ENCODE measurements around the gene TRIM15. TPM values are rescaled to one million over a fixed set of nuclear protein-coding genes. Genes with fewer than 3 reads are reported as not detected.

TRIM15 gene
- total and polyA plus RNA-seq, 10 of the 15 experiments (the other 5 are each of a cell fraction or from before 2014, with no cell fraction given), result 0.29 TPM; not detected in 9

DNA sequence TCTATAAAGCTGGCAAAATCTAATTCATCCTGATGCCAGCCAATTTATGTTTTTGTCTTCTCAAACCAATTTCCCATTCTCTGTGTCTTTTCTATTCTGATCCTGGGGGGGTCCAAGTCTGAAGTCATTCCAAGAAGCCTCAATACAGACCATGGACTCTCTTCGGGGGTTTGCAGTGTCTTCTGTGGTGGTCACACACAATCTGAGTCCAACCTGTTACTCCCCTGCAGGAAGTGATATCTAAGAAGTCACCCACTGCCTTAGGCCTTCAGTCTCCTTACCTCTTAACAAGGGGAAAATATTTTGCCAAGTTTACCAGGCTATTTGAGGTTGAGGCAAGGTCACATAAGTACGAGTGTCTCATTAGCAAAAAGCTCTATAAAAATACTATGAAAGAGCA lies 48.0 kb downstream of the TRIM15 start:
- BruUV-seq (replicated peaks), result no TSS peak
- in situ Hi-C loops (cut with MboI), result no loop called here
- ChIA-PET RAD21 (ENCODE audit: unreplicated experiment) (no interaction called here), CTCF (interaction anchor here (1.0 kb wide), 1 partner anchor 10 kb away, joined by 3 read pairs; no protein-coding TSS in a partner anchor), POLR2A (interaction anchor here (0.5 to 1.7 kb wide), 3 partner anchors 437 to 1524 kb away, joined by 3 to 4 read pairs (median 3); no protein-coding TSS in a partner anchor), SMC1A (ENCODE audit: uncharacterized antibody, unreplicated experiment) (interaction anchor here (1.0 to 3.1 kb wide), 2 partner anchors 16 to 108 kb away, joined by 3 to 9 read pairs; no protein-coding TSS in a partner anchor)
- H3K27me3 ChIP-seq (replicated peaks in 1 of 2; ENCODE audit: control insufficient read depth in 2 of 2, insufficient read depth in 2 of 2, low read length in 1 of 2), result no peaks in the 10 kb centered on the region
- intact Hi-C loops (cut with micrococcal nuclease; ENCODE audit: unreplicated experiment), result loop anchor here (5.0 kb wide), 1 partner anchor 136 kb away; the partner anchor contains the start of gene RPP21
- WGBS (ENCODE audit: insufficient coverage, insufficient replicate concordance, low lambda C conversion rate, missing lambda C conversion rate), result 0% methylated on average over 2 of the region's 2 CpGs
- peak overlapping the region; percentile 100; the same call in 1 of the 2 replicates for H3K9ac ChIP-seq (ENCODE audit: control insufficient read depth, insufficient read depth, low read length)
- DNase-seq (ENCODE audit: low read depth, low spot score) (no peak), ATAC-seq (no peak), FAIRE-seq (no peak)
- no peaks in the 10 kb centered on the region for H3K9me3 ChIP-seq (replicated peaks; ENCODE audit: control insufficient read depth, insufficient read depth, low read length)
- H3K36me3 ChIP-seq (ENCODE audit: control insufficient read depth in 2 of 2, insufficient read depth in 2 of 2, low read length in 1 of 2), result peaks cover 0 to 15% of the 10 kb centered on the region in 2 experiments; a peak in 2 of 4 replicates
- H4K20me1 ChIP-seq (ENCODE audit: control insufficient read depth, insufficient read depth), result 0 out of 2 replicates have a peak, but pooled peaks cover 9% of the 10 kb centered on the region
- H3K4me2 ChIP-seq (ENCODE audit: control insufficient read depth, insufficient read depth), result peak overlapping the region; percentile 92
- H3K4me3 ChIP-seq, result peak overlapping the region; percentile 78
- H3K27ac ChIP-seq (ENCODE audit: control insufficient read depth, insufficient read depth), result peak overlapping the region; percentile 97; the same call in 1 of the 2 replicates
- peaks cover 43% of the 10 kb centered on the region for H3K4me1 ChIP-seq (ENCODE audit: control insufficient read depth, insufficient read depth, low read length)
- no peak overlapping the region for H2AFZ ChIP-seq (ENCODE audit: control insufficient read depth, low read depth, low read length)
- TF ChIP-seq POLR2A (IDR thresholded peaks at IDR 0.05; ENCODE audit: low read depth, low read length) (0 out of 2 replicates have a peak, but pooled peaks have one; percentile 39), WRNIP1 (IDR thresholded peaks at IDR 0.05; ENCODE audit: borderline replicate concordance, low read depth, low read length) (0 out of 2 replicates have a peak, but pooled peaks have one; percentile 81), KDM1A (IDR thresholded peaks at IDR 0.05; ENCODE audit: borderline replicate concordance) (no peak), MYB (IDR thresholded peaks at IDR 0.05; ENCODE audit: borderline replicate concordance, low read depth, low read length) (no peak), PKNOX1 (IDR thresholded peaks at IDR 0.05) (no peak)
- TF ChIP-seq, protein P1, sequence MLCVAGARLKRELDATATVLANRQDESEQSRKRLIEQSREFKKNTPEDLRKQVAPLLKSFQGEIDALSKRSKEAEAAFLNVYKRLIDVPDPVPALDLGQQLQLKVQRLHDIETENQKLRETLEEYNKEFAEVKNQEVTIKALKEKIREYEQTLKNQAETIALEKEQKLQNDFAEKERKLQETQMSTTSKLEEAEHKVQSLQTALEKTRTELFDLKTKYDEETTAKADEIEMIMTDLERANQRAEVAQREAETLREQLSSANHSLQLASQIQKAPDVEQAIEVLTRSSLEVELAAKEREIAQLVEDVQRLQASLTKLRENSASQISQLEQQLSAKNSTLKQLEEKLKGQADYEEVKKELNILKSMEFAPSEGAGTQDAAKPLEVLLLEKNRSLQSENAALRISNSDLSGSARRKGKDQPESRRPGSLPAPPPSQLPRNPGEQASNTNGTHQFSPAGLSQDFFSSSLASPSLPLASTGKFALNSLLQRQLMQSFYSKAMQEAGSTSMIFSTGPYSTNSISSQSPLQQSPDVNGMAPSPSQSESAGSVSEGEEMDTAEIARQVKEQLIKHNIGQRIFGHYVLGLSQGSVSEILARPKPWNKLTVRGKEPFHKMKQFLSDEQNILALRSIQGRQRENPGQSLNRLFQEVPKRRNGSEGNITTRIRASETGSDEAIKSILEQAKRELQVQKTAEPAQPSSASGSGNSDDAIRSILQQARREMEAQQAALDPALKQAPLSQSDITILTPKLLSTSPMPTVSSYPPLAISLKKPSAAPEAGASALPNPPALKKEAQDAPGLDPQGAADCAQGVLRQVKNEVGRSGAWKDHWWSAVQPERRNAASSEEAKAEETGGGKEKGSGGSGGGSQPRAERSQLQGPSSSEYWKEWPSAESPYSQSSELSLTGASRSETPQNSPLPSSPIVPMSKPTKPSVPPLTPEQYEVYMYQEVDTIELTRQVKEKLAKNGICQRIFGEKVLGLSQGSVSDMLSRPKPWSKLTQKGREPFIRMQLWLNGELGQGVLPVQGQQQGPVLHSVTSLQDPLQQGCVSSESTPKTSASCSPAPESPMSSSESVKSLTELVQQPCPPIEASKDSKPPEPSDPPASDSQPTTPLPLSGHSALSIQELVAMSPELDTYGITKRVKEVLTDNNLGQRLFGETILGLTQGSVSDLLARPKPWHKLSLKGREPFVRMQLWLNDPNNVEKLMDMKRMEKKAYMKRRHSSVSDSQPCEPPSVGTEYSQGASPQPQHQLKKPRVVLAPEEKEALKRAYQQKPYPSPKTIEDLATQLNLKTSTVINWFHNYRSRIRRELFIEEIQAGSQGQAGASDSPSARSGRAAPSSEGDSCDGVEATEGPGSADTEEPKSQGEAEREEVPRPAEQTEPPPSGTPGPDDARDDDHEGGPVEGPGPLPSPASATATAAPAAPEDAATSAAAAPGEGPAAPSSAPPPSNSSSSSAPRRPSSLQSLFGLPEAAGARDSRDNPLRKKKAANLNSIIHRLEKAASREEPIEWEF (IDR thresholded peaks at IDR 0.05; ENCODE audit: insufficient replicate concordance, low read depth, low read length), result peak; percentile 17
- peaks cover 69% of the 10 kb centered on the region for H3K79me2 ChIP-seq (ENCODE audit: control insufficient read depth, insufficient read depth, low read length)

All from GM12878 (cell line).